H9 (cell line): ENCODE measurements around the gene NIT2. TPM values are rescaled to one million over a fixed set of nuclear protein-coding genes. Genes with fewer than 3 reads are reported as not detected.

Source experiments
- DNase-seq: peaks from one replicate; pipeline ENCODE4 v3.0.0-alpha.2; 2017
- H2AFZ ChIP-seq: one replicate; pipeline ENCODE4 v1.6.1; 2013; ENCODE audit warnings: mild to moderate bottlenecking, low read length, control low read depth, moderate library complexity
- H2AK5ac ChIP-seq: 2 replicates; pipeline ENCODE4 v1.6.1; 2013; ENCODE audit warnings: low read length, control low read depth, mixed read lengths; ENCODE audit not compliant: insufficient read length
- H2BK120ac ChIP-seq: one replicate; pipeline ENCODE4 v1.6.1; 2013; ENCODE audit warnings: low read depth, mild to moderate bottlenecking, low read length, control low read depth, inconsistent platforms; ENCODE audit not compliant: poor library complexity, severe bottlenecking
- H2BK12ac ChIP-seq: 2 replicates; pipeline ENCODE4 v1.6.1; 2013; ENCODE audit warnings: low read length, control low read depth, mixed read lengths, low read depth; ENCODE audit not compliant: insufficient read length
- H2BK15ac ChIP-seq: 2 replicates; pipeline ENCODE4 v1.6.1; 2013; ENCODE audit warnings: low read depth, low read length, control low read depth
- H2BK20ac ChIP-seq: one replicate; pipeline ENCODE4 v1.6.1; 2013; ENCODE audit warnings: low read depth, mild to moderate bottlenecking, low read length, control low read depth, inconsistent platforms; ENCODE audit not compliant: poor library complexity, severe bottlenecking
- H2BK5ac ChIP-seq: 2 replicates; pipeline ENCODE4 v1.6.1; 2013; ENCODE audit warnings: low read length, control low read depth, mixed read lengths; ENCODE audit not compliant: insufficient read length
- H3K14ac ChIP-seq: 2 replicates; pipeline ENCODE4 v1.6.1; 2013; ENCODE audit warnings: low read length, control low read depth; ENCODE audit not compliant: insufficient read depth
- H3K18ac ChIP-seq: 2 replicates; pipeline ENCODE4 v1.6.1; 2013; ENCODE audit warnings: low read depth, mild to moderate bottlenecking, mixed read lengths, low read length, control low read depth; ENCODE audit not compliant: insufficient read length
- H3K23ac ChIP-seq: 2 replicates; pipeline ENCODE4 v1.6.1; 2013; ENCODE audit warnings: low read length, control low read depth, mixed read lengths, low read depth; ENCODE audit not compliant: insufficient read length
- H3K23me2 ChIP-seq: 2 replicates; pipeline ENCODE4 v1.6.1; 2013; ENCODE audit warnings: low read depth, mild to moderate bottlenecking, mixed read lengths, low read length, control low read depth; ENCODE audit not compliant: insufficient read length, poor library complexity, severe bottlenecking
- H3K27ac ChIP-seq: 2 replicates; pipeline ENCODE4 v1.5.1; 2013; ENCODE audit warnings: low read length, control low read depth, mixed read lengths, low read depth; ENCODE audit not compliant: insufficient read length
- H3K27me3 ChIP-seq: 2 replicates; pipeline ENCODE4 v1.6.1; 2013; ENCODE audit warnings: low read length, control low read depth, inconsistent platforms; ENCODE audit not compliant: insufficient read depth
- H3K4ac ChIP-seq: 2 replicates; pipeline ENCODE4 v1.6.1; 2013; ENCODE audit warnings: low read depth, mild to moderate bottlenecking, control low read depth, inconsistent platforms, low read length, moderate library complexity
- H3K4me1 ChIP-seq: 2 replicates; pipeline ENCODE4 v1.6.1; 2013; ENCODE audit warnings: low read length, control low read depth, inconsistent platforms; ENCODE audit not compliant: insufficient read depth
- H3K4me2 ChIP-seq: 2 replicates; pipeline ENCODE4 v1.6.1; 2013; ENCODE audit warnings: low read length, control low read depth, mixed read lengths; ENCODE audit not compliant: insufficient read length, insufficient read depth
- H3K56ac ChIP-seq: 2 replicates; pipeline ENCODE4 v1.6.1; 2013; ENCODE audit warnings: low read depth, mild to moderate bottlenecking, mixed read lengths, low read length, control low read depth; ENCODE audit not compliant: insufficient read length
- H3K79me1 ChIP-seq: 2 replicates; pipeline ENCODE4 v1.6.1; 2013; ENCODE audit warnings: low read depth, mild to moderate bottlenecking, moderate library complexity, low read length, control low read depth, inconsistent platforms; ENCODE audit not compliant: insufficient read depth, poor library complexity, severe bottlenecking
- H3K79me2 ChIP-seq: 2 replicates; pipeline ENCODE4 v1.6.1; 2013; ENCODE audit warnings: low read length, control low read depth, inconsistent platforms; ENCODE audit not compliant: insufficient read depth
- H3K9ac ChIP-seq: 2 replicates; pipeline ENCODE4 v1.6.1; 2013; ENCODE audit warnings: low read length, control low read depth, mixed read lengths; ENCODE audit not compliant: insufficient read length; ENCODE audit errors: extremely low read depth
- H3K9me3 ChIP-seq: one replicate; pipeline ENCODE4 v1.6.1; 2013; ENCODE audit warnings: low read depth, low read length, inconsistent platforms; ENCODE audit not compliant: control insufficient read depth
- H3T11ph ChIP-seq: one replicate; pipeline ENCODE4 v1.6.1; 2013; ENCODE audit warnings: mild to moderate bottlenecking, low read length, control low read depth, inconsistent platforms
- H4K20me1 ChIP-seq: one replicate; pipeline ENCODE4 v1.6.1; 2013; ENCODE audit not compliant: control insufficient read depth, insufficient read length, insufficient read depth
- H4K5ac ChIP-seq: 2 replicates; pipeline ENCODE4 v1.6.1; 2013; ENCODE audit warnings: low read depth, mild to moderate bottlenecking, mixed read lengths, low read length, control low read depth; ENCODE audit not compliant: insufficient read length
- H4K8ac ChIP-seq: replicated peaks from 2 replicates; pipeline ENCODE4 v1.6.1; 2013; ENCODE audit warnings: low read length, control low read depth, mixed read lengths, low read depth; ENCODE audit not compliant: insufficient read length
- H4K91ac ChIP-seq: 2 replicates; pipeline ENCODE4 v1.6.1; 2013; ENCODE audit warnings: low read depth, mild to moderate bottlenecking, moderate library complexity, mixed read lengths, low read length, control low read depth; ENCODE audit not compliant: insufficient read length
- H3K27ac Mint-ChIP-seq, 3 experiments: 2 replicates in 2 of 3; 3 replicates in 1 of 3; pipeline ENCODE4 v1.8.0; 2020 to 2021; ENCODE audit warnings: mixed read lengths in 3 of 3, mild to moderate bottlenecking in 1 of 3, moderate library complexity in 1 of 3
- H3K27me3 Mint-ChIP-seq: 2 replicates; pipeline ENCODE4 v1.8.0; 2021; ENCODE audit warnings: low read depth, mild to moderate bottlenecking, moderate library complexity, mixed read lengths
- H3K36me3 Mint-ChIP-seq, 3 experiments: 2 replicates in 2 of 3; 3 replicates in 1 of 3; pipeline ENCODE4 v1.8.0; 2020 to 2021; ENCODE audit warnings: low read depth in 3 of 3, mixed read lengths in 3 of 3; ENCODE audit not compliant: insufficient read depth in 1 of 3
- H3K4me1 Mint-ChIP-seq, 2 experiments: 2 replicates each; pipeline ENCODE4 v1.8.0; 2020; ENCODE audit warnings: mixed read lengths in 2 of 2
- H3K4me3 Mint-ChIP-seq, 2 experiments: 2 replicates in 1 of 2; 3 replicates in 1 of 2; pipeline ENCODE4 v1.8.0; 2020 to 2021; ENCODE audit warnings: mild to moderate bottlenecking in 2 of 2, mixed read lengths in 2 of 2, moderate library complexity in 1 of 2
- H3K9me3 Mint-ChIP-seq, 2 experiments: 2 replicates in 1 of 2; 3 replicates in 1 of 2; pipeline ENCODE4 v1.8.0; 2020; ENCODE audit warnings: mild to moderate bottlenecking in 2 of 2, mixed read lengths in 2 of 2, moderate library complexity in 1 of 2
- WGBS: extraction: QIAGEN DNeasy Blood & Tissue Kit; methylation state at CpG from one replicate; pipeline ENCODE4 v1.1.7; 2013; ENCODE audit warnings: missing lambda C conversion rate, low lambda C conversion rate, mixed read lengths; ENCODE audit not compliant: insufficient read length; ENCODE audit errors: extremely low coverage; 5-methylcytosine and 5-hydroxymethylcytosine counted together
- total RNA-seq: library from RNA; stranded (reverse); gene quantifications from 2 replicates; pipeline ENCODE4 v1.2.1, GENCODE V29; 2021
- TF ChIP-seq, protein P1 (sequence below): fragments of 200-600 bp; sonication (generic); conservative IDR thresholded peaks from 3 replicates; pipeline ENCODE4 v1.8.0; 2021; ENCODE audit warnings: antibody characterized with exemption, mild to moderate bottlenecking

NIT2 gene
- total RNA-seq, 1 experiment from 2014 or later, result 26.6 TPM

DNA sequence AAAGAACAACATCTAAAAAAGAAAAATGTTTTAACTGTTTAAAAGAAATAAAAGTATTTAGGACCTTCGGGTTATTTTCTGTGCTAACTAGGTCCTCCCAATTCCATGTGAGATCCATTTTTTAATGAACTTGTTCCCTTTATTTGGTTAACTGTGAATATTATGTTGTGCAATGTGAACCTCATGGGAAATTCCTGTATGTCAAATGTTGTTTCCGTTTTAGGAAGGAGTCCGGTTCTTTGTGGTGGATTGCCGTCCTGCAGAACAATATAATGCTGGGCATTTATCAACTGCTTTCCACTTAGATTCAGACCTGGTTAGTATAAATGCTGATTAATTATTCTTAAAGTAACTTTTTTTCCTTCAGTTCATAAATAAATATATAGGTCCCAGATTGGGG lies 35.5 kb upstream of the NIT2 start:
- no peak overlapping the region for H2BK15ac ChIP-seq
- Mint-ChIP-seq H3K9me3 (no peaks in the 10 kb centered on the region), H3K27me3 (no peaks in the 10 kb centered on the region)

More for the DNA sequence above, 35.5 kb upstream of the NIT2 start:
- no peak overlapping the region for H2AFZ ChIP-seq
- no peak overlapping the region for H4K5ac ChIP-seq
- H3K18ac ChIP-seq, result no peak overlapping the region
- H3K14ac ChIP-seq, result no peak overlapping the region
- H3K27me3 ChIP-seq, result no peaks in the 10 kb centered on the region
- H3T11ph ChIP-seq, result no peak overlapping the region
- H3K9me3 ChIP-seq, result no peaks in the 10 kb centered on the region
- no peak overlapping the region for H3K56ac ChIP-seq
- Mint-ChIP-seq H3K36me3 (peaks cover 1 to 45% (median 23%) of the 10 kb centered on the region in 3 experiments; a peak in 6 of 7 replicates), H3K4me3 (no peak overlapping the region), H3K4me1 (no peaks in the 10 kb centered on the region), H3K27ac (no peak overlapping the region)
- no peak overlapping the region for H3K4me2 ChIP-seq
- WGBS, result no CpG with 5 or more reads among the region's 4 CpGs
- no peaks in the 10 kb centered on the region for H3K79me1 ChIP-seq
- H3K27ac ChIP-seq, result no peak overlapping the region
- no peak overlapping the region for H2AK5ac ChIP-seq
- no peak for DNase-seq
- no peak overlapping the region for H3K4ac ChIP-seq
- H3K4me1 ChIP-seq, result no peaks in the 10 kb centered on the region
- no peak overlapping the region for H3K23ac ChIP-seq
- H4K8ac ChIP-seq, result no peak overlapping the region
- no peak overlapping the region for H3K9ac ChIP-seq
- H2BK5ac ChIP-seq, result no peak overlapping the region
- H3K23me2 ChIP-seq, result no peaks in the 10 kb centered on the region
- no peak overlapping the region for H4K91ac ChIP-seq
- no peaks in the 10 kb centered on the region for H4K20me1 ChIP-seq
- no peak overlapping the region for H2BK20ac ChIP-seq
- no peak overlapping the region for H2BK12ac ChIP-seq
- no peaks in the 10 kb centered on the region for H3K79me2 ChIP-seq
- TF ChIP-seq, protein P1, sequence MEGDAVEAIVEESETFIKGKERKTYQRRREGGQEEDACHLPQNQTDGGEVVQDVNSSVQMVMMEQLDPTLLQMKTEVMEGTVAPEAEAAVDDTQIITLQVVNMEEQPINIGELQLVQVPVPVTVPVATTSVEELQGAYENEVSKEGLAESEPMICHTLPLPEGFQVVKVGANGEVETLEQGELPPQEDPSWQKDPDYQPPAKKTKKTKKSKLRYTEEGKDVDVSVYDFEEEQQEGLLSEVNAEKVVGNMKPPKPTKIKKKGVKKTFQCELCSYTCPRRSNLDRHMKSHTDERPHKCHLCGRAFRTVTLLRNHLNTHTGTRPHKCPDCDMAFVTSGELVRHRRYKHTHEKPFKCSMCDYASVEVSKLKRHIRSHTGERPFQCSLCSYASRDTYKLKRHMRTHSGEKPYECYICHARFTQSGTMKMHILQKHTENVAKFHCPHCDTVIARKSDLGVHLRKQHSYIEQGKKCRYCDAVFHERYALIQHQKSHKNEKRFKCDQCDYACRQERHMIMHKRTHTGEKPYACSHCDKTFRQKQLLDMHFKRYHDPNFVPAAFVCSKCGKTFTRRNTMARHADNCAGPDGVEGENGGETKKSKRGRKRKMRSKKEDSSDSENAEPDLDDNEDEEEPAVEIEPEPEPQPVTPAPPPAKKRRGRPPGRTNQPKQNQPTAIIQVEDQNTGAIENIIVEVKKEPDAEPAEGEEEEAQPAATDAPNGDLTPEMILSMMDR, result no peak
- no peak overlapping the region for H2BK120ac ChIP-seq
